ENCODE data around the gene HSD3B7.

DNA sequence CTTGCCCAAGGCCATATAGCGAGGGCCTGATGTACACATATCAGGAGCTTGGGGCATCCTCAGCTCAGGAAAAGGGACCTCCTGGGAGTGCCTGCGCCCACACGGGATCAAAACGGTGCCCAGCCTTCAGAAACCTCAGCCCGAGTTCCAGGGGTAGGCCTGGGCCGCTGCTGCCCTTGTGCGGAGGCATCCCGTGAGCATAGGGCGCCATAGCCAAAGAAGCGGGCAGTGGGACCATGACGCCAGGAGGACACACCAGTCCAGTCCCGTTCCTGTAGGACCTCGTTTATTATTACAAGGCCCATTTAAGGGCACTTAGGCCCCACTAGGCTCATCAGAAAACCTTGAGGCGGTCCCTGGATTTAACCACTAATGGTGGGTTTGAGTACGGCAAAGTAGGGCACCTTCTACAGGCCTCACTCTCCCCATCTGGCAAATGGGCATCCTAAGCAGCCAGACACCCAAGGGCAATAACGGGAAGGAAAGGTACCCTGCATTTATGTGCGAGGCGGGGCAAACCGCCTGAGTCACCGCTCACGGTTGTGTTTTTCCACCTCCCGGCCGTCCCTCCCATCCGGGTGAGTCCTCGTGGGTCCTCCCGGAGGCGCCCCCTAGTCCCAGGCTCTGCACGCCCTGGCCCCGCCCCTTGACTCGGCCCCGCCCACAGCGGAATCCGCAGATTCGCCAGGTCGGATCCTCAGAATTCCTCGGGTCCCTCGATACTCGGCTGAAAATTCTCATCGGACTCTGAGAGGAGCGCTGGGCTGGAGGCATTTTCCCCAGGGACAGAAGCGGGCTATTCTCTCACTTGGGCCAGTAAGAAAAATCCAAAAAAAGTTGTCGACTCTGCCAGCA is 28.2 kb upstream of the HSD3B7 start:
- TF ChIP-seq, protein P1, sequence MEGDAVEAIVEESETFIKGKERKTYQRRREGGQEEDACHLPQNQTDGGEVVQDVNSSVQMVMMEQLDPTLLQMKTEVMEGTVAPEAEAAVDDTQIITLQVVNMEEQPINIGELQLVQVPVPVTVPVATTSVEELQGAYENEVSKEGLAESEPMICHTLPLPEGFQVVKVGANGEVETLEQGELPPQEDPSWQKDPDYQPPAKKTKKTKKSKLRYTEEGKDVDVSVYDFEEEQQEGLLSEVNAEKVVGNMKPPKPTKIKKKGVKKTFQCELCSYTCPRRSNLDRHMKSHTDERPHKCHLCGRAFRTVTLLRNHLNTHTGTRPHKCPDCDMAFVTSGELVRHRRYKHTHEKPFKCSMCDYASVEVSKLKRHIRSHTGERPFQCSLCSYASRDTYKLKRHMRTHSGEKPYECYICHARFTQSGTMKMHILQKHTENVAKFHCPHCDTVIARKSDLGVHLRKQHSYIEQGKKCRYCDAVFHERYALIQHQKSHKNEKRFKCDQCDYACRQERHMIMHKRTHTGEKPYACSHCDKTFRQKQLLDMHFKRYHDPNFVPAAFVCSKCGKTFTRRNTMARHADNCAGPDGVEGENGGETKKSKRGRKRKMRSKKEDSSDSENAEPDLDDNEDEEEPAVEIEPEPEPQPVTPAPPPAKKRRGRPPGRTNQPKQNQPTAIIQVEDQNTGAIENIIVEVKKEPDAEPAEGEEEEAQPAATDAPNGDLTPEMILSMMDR (IDR thresholded peaks at IDR 0.05): peak in 1 of 2 donors; percentile 10
- TF ChIP-seq POLR2AphosphoS5 (IDR thresholded peaks at IDR 0.05): no peak
- no peak for TF ChIP-seq EP300 (IDR thresholded peaks at IDR 0.05)
- no peak for TF ChIP-seq POLR2A (IDR thresholded peaks at IDR 0.05)

All from suprapubic skin (tissue), 4 donors.